ENCODE measurements around the gene LCLAT1. TPM values are rescaled to one million over a fixed set of nuclear protein-coding genes. Genes with fewer than 3 reads are reported as not detected.

LCLAT1 gene
- total RNA-seq: 10 to 100 TPM; 18.7 to 20.2 TPM

DNA sequence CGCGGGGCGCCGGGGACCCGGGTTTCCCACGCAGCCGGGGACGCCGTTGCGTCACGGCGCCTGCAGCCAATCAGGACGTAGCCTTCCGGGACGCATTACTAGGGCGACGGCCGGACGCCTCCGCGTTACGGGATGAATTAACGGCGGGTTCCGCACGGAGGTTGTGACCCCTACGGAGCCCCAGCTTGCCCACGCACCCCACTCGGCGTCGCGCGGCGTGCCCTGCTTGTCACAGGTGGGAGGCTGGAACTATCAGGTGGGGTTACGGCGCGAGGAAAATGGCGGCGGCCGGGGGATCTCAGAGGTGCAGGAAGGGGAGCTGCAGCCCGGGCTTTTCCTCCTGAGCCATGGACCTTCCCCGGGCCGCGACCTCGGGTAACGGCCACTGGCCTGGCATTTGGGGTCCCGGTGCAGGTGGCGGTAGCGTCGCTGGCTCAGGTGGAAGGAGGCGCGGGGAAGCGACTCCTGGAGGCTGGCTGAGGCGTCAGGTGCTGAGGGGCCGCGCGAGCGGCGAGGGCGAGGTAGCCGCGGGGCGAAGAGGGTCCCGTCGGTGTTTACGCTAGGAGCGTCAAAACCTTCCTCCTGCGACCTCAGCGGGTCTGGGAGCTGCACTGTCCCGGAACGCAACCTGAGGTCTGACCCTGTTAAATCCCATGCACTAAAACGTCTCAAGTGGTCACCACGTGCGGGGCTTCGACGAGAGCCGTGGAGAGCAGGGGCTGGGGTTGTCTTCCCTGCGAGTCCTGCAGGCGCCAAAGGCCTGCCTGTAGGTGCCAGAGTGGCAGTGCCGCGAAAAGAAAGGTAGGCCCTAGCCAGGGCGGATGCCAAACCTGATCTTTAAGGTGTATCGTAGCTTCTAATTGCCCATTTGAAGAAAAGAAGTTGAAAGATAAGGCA lies at the start of gene LCLAT1:
TSS of gene LCLAT1 (plus strand) at position 98 of the 897 bp plus-strand sequence. CDS start 78,345 bp downstream, outside the sequence.

Other genes starting within 250 kb of the LCLAT1 start
- gene LBH, start 215.7 kb upstream of the LCLAT1 start, total RNA-seq: 100 to 1,000 TPM; 151 to 158 TPM